NCI-H1105 (cell line): ENCODE measurements around the gene CLIP1.
"Not testable (repeated sequence)": the region's sequence is repeated elsewhere in the genome, so short reads cannot be mapped to it uniquely, and the experiment has no call there.

Source experiments
- DNase-seq: peaks from one replicate; lab custom pipeline; 2025; lab: John Stamatoyannopoulos, UW

Gene CLIP1

GRCh38 chr12:122421821-122422729 is at the start of gene CLIP1:
Gene CLIP1, minus strand, starts transcription at chr12:122422669. Its CDS starts 42,217 bp downstream, at chr12:122380452.
- peak; percentile 13 for DNase-seq

GRCh38 chr12:122471324-122472226 is 49.1 kb upstream of the CLIP1 start:
- peak; percentile 12 for DNase-seq

GRCh38 chr12:122470576-122470975 is 48.1 kb upstream of the CLIP1 start:
- DNase-seq, result not testable (repeated sequence)

- DNase-seq, result not testable (repeated sequence)
These were observed 47.4 kb upstream of the CLIP1 start for GRCh38 chr12:122469856-122470255.

GRCh38 chr12:122467983-122468382 is 45.5 kb upstream of the CLIP1 start:
- no peak for DNase-seq

GRCh38 chr12:122464317-122465042 is 42.0 kb upstream of the CLIP1 start:
- not testable (repeated sequence) for DNase-seq

- no peak for DNase-seq
These were observed 38.2 kb upstream of the CLIP1 start for GRCh38 chr12:122460641-122461040.

GRCh38 chr12:122460061-122460460 is 37.6 kb upstream of the CLIP1 start:
- DNase-seq, result no peak

- no peak for DNase-seq
These were observed 36.7 kb upstream of the CLIP1 start for GRCh38 chr12:122459211-122459610.

GRCh38 chr12:122458105-122459035 is 35.9 kb upstream of the CLIP1 start:
- DNase-seq, result no peak

- no peak for DNase-seq
These were observed 35.2 kb upstream of the CLIP1 start for GRCh38 chr12:122457627-122458026.

- no peak for DNase-seq
These were observed 32.3 kb upstream of the CLIP1 start for GRCh38 chr12:122454739-122455138.

- no peak for DNase-seq
These were observed 31.8 kb upstream of the CLIP1 start for GRCh38 chr12:122454250-122454721.

- no peak for DNase-seq
These were observed 30.3 kb upstream of the CLIP1 start for GRCh38 chr12:122452701-122453285.

- no peak for DNase-seq
These were observed 26.8 kb upstream of the CLIP1 start for GRCh38 chr12:122449317-122449716.

GRCh38 chr12:122447825-122448224 is 25.4 kb upstream of the CLIP1 start:
- not testable (repeated sequence) for DNase-seq

GRCh38 chr12:122446390-122446789 is 23.9 kb upstream of the CLIP1 start:
- not testable (repeated sequence) for DNase-seq

GRCh38 chr12:122444071-122444470 is 21.6 kb upstream of the CLIP1 start:
- DNase-seq, result not testable (repeated sequence)

- not testable (repeated sequence) for DNase-seq
These were observed 16.4 kb upstream of the CLIP1 start for GRCh38 chr12:122438822-122439221.

GRCh38 chr12:122437656-122438121 is 15.2 kb upstream of the CLIP1 start:
- peak; percentile 66 for DNase-seq
